ENCODE results near the gene SPTLC1. TPM values are rescaled to one million over a fixed set of nuclear protein-coding genes. Genes with fewer than 3 reads are reported as not detected.
"Not testable (repeated sequence)": the region's sequence is repeated elsewhere in the genome, so short reads cannot be mapped to it uniquely, and the experiment has no call there.

Gene SPTLC1
- polyA plus RNA-seq, 1 donor (not counting 4 experiments of a cell fraction or from before 2014, with no cell fraction given): 123 TPM

GRCh38 chr9:92019658-92020057, 95.6 kb downstream of the SPTLC1 start:
- no peaks in the 10 kb centered on the region for H4K20me1 ChIP-seq (ENCODE audit: control insufficient read depth, extremely low read depth, insufficient read depth, low read length)
- TF ChIP-seq CTCF (optimal IDR thresholded peaks at IDR 0.05 in 1 of 3, IDR thresholded peaks at IDR 0.05 in 1 of 3, conservative IDR thresholded peaks at IDR 0.05 in 1 of 3; ENCODE audit: extremely low read depth in 1 of 3, insufficient read depth in 2 of 3, low read length in 3 of 3): no peak
- no peak for TF ChIP-seq EZH2 (IDR thresholded peaks at IDR 0.05; ENCODE audit: low read length)
- H3K79me2 ChIP-seq (ENCODE audit: control insufficient read depth, insufficient read depth, low read length): no peaks in the 10 kb centered on the region
- H3K4me2 ChIP-seq (ENCODE audit: control insufficient read depth, extremely low read depth, insufficient read depth, low read depth, low read length): no peak overlapping the region
- no peak overlapping the region for H3K9ac ChIP-seq (ENCODE audit: control insufficient read depth, extremely low read depth, insufficient read depth, low read length)
- H3K4me3 ChIP-seq (ENCODE audit: control insufficient read depth in 2 of 3, extremely low read depth in 1 of 3, insufficient read depth in 2 of 3, low read depth in 1 of 3, low read length in 3 of 3): no peak overlapping the region
- H3K36me3 ChIP-seq (ENCODE audit: control insufficient read depth in 2 of 2, extremely low read depth in 1 of 2, insufficient read depth in 2 of 2, low read length in 2 of 2): no peaks in the 10 kb centered on the region
- H3K4me1 ChIP-seq (ENCODE audit: control insufficient read depth, extremely low read depth, insufficient read depth, low read length): peaks cover 9% of the 10 kb centered on the region
- dilution Hi-C loops (cut with MboI; ENCODE audit: extremely low pct_ligation_motif_present, low sequenced_read_pairs): loop anchor here (10.0 kb wide), 1 partner anchor 245 kb away; no protein-coding TSS in a partner anchor
- no peaks in the 10 kb centered on the region for H3K9me3 ChIP-seq (ENCODE audit: control insufficient read depth, low read depth, low read length)
- FAIRE-seq: no peak
- no peak for DNase-seq (ENCODE audit: low read depth, low spot score)
- no peaks in the 10 kb centered on the region for H3K27me3 ChIP-seq (ENCODE audit: control insufficient read depth, extremely low read depth, insufficient read depth, low read length)
- no peaks in the 10 kb centered on the region for H3K9me1 ChIP-seq (ENCODE audit: control insufficient read depth, extremely low read depth, insufficient read depth, low read length)
- no peak overlapping the region for H3K27ac ChIP-seq (ENCODE audit: control insufficient read depth, insufficient read depth, low read length)
- H2AFZ ChIP-seq (ENCODE audit: control insufficient read depth, low read length): no peak overlapping the region

GRCh38 chr9:92010705-92011536, 104.3 kb downstream of the SPTLC1 start:
- FAIRE-seq: no peak
- dilution Hi-C loops (cut with MboI; ENCODE audit: extremely low pct_ligation_motif_present, low sequenced_read_pairs): no loop called here
- H2AFZ ChIP-seq (ENCODE audit: control insufficient read depth, low read length): no peak overlapping the region

GRCh38 chr9:92010253-92010652, 105.0 kb downstream of the SPTLC1 start:
- H3K36me3 ChIP-seq (ENCODE audit: control insufficient read depth in 2 of 2, extremely low read depth in 1 of 2, insufficient read depth in 2 of 2, low read length in 2 of 2); H3K9me1 ChIP-seq (ENCODE audit: control insufficient read depth, extremely low read depth, insufficient read depth, low read length); H3K4me1 ChIP-seq (ENCODE audit: control insufficient read depth, extremely low read depth, insufficient read depth, low read length); H3K4me2 ChIP-seq (ENCODE audit: control insufficient read depth, extremely low read depth, insufficient read depth, low read depth, low read length); H3K9ac ChIP-seq (ENCODE audit: control insufficient read depth, extremely low read depth, insufficient read depth, low read length); H3K4me3 ChIP-seq (ENCODE audit: control insufficient read depth in 2 of 3, extremely low read depth in 1 of 3, insufficient read depth in 2 of 3, low read depth in 1 of 3, low read length in 3 of 3); H3K27me3 ChIP-seq (ENCODE audit: control insufficient read depth, extremely low read depth, insufficient read depth, low read length); FAIRE-seq; dilution Hi-C loops (cut with MboI; ENCODE audit: extremely low pct_ligation_motif_present, low sequenced_read_pairs); H4K20me1 ChIP-seq (ENCODE audit: control insufficient read depth, extremely low read depth, insufficient read depth, low read length); H3K79me2 ChIP-seq (ENCODE audit: control insufficient read depth, insufficient read depth, low read length); H3K9me3 ChIP-seq (ENCODE audit: control insufficient read depth, low read depth, low read length); H3K27ac ChIP-seq (ENCODE audit: control insufficient read depth, insufficient read depth, low read length); H2AFZ ChIP-seq (ENCODE audit: control insufficient read depth, low read length); DNase-seq (ENCODE audit: low read depth, low spot score): not testable (repeated sequence)

More at GRCh38 chr9:92010705-92011536, 104.3 kb downstream of the SPTLC1 start:
- no peak for TF ChIP-seq CTCF (optimal IDR thresholded peaks at IDR 0.05 in 1 of 3, IDR thresholded peaks at IDR 0.05 in 1 of 3, conservative IDR thresholded peaks at IDR 0.05 in 1 of 3; ENCODE audit: extremely low read depth in 1 of 3, insufficient read depth in 2 of 3, low read length in 3 of 3)
- TF ChIP-seq EZH2 (IDR thresholded peaks at IDR 0.05; ENCODE audit: low read length): no peak
- no peaks in the 10 kb centered on the region for H3K9me1 ChIP-seq (ENCODE audit: control insufficient read depth, extremely low read depth, insufficient read depth, low read length)
- no peaks in the 10 kb centered on the region for H4K20me1 ChIP-seq (ENCODE audit: control insufficient read depth, extremely low read depth, insufficient read depth, low read length)
- H3K79me2 ChIP-seq (ENCODE audit: control insufficient read depth, insufficient read depth, low read length): no peaks in the 10 kb centered on the region
- no peak overlapping the region for H3K4me2 ChIP-seq (ENCODE audit: control insufficient read depth, extremely low read depth, insufficient read depth, low read depth, low read length)
- H3K27ac ChIP-seq (ENCODE audit: control insufficient read depth, insufficient read depth, low read length): no peak overlapping the region
- no peaks in the 10 kb centered on the region for H3K36me3 ChIP-seq (ENCODE audit: control insufficient read depth in 2 of 2, extremely low read depth in 1 of 2, insufficient read depth in 2 of 2, low read length in 2 of 2)
- no peaks in the 10 kb centered on the region for H3K9me3 ChIP-seq (ENCODE audit: control insufficient read depth, low read depth, low read length)
- H3K4me1 ChIP-seq (ENCODE audit: control insufficient read depth, extremely low read depth, insufficient read depth, low read length): no peaks in the 10 kb centered on the region
- DNase-seq (ENCODE audit: low read depth, low spot score): no peak
- no peak overlapping the region for H3K9ac ChIP-seq (ENCODE audit: control insufficient read depth, extremely low read depth, insufficient read depth, low read length)
- H3K4me3 ChIP-seq (ENCODE audit: control insufficient read depth in 2 of 3, extremely low read depth in 1 of 3, insufficient read depth in 2 of 3, low read depth in 1 of 3, low read length in 3 of 3): no peak overlapping the region
- H3K27me3 ChIP-seq (ENCODE audit: control insufficient read depth, extremely low read depth, insufficient read depth, low read length): no peaks in the 10 kb centered on the region
